Measurements from ENCODE around the gene TFDP3.

The TFDP3 gene

DNA sequence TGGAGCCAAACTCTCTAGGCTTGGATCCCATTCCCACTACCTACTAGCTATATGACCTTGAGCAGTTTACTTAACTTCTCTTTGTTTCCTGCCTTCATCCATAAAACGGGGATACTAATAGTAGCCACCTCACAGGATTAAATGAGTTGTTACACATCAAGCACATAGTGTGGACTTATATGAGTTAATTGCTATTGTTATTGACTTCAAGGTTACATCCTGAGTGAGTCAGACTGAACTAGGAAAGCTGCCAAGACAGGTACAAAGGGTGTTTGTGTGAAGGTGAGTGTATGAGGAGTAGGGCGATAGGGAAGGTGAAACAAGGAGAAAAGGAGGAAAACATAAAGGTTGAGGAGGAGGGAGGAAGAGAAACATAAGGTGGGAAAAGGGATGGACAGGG lies 32.2 kb downstream of the TFDP3 start:
- DNase-seq (ENCODE audit: low read depth) = no peak

GRCh38 chrX:133185119-133185518 lies 33.0 kb downstream of the TFDP3 start:
- no peak for DNase-seq (ENCODE audit: low read depth)

GRCh38 chrX:133183806-133184205 lies 34.3 kb downstream of the TFDP3 start:
- no peak for DNase-seq (ENCODE audit: low read depth)

GRCh38 chrX:133179500-133179899 lies 38.7 kb downstream of the TFDP3 start:
- DNase-seq (ENCODE audit: low read depth) = no peak

DNA sequence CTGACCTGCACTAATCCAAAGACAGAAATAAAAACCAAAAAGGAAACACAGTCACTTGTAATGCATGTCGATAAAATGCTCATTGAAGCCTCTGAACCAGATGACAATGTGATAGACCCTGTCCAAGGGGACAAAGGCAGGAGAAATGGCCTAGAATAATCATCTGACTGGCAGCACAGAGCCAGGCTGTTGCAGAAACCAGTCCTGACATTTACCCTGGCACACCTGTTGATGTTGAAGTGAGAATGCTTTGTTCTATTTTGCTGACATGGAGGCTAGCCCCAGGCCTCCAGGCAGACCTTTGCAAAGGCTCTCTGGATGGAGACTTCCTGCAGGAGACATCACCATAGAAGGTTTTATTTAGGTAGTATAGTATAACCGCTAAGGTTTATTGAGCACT lies 41.0 kb downstream of the TFDP3 start:
- no peak for DNase-seq (ENCODE audit: low read depth)

DNA sequence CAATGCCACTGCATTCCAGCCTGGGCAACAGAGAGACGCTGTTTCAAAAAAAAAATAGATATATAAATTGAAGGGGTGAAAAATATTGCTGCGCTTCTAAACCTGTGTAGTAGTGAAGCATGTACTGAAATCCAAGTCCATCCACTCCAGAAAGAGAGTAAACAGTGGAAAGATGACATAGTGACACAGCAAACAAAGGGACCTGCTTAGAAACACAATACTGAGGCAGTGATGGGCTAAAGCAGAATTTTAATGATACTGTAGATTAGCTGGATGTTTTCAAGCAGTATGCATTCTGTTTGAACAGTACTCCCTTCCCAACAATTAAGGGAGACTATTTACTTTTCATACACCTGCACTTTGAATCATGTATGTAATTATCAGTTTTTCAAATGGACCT lies 42.5 kb downstream of the TFDP3 start:
- no peak for DNase-seq (ENCODE audit: low read depth)

DNA sequence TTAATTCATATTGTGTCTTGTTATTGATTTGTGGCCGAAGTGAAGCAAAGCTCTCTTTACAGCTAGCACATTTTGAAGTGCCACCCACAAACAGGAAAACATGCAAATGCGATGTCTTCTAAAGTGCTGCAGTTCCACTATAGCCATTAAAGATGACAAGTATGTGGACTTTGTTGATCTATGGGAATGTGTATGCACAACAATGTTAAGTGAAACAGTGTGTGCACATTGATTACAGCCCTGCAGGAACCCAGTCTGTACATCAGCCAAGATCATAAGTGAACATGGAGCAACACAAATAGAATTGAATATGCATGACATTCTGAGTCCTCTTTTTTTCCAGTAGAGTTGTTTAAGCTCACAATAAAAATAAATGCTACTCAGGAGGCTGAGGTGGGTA lies 43.0 kb downstream of the TFDP3 start:
- no peak for DNase-seq (ENCODE audit: low read depth)

DNA sequence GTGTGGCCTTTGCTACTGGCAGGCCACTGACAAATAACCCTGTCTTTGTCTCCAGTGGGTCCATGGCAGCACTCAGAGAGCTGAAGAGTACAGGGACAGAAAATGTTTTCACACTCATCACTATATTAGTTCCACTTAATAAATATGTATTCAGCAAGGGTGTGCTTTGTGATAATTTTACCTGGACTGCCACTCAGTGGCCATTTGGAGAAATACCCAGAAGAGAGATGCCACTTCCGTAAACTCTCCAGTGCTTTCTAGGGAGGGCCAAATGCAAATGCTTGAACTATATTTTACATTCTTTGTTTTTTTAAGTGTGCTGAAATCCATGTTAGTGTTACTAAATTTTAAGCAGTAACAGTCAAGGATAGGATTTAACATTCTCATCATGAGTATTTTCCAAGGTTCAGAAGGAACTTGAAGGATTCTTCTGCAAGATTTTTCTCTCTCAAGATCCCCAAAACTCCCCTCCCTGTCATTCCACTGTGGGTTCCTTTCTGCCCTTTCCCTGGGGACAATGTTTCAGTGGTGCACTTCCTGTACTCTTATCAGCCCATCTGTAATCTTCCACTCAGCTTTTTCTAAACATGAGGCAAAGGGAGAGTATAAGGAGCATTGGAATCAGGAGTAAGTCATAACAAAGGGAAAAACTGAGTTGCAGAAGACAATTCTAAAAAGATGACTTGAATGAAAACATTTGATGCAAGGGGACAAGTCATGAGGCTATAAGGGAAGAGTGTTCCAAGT lies 46.0 kb downstream of the TFDP3 start:
- no peak for DNase-seq (ENCODE audit: low read depth)
